Measurements from ENCODE around the gene CAPNS1. TPM values are rescaled to one million over a fixed set of nuclear protein-coding genes. Genes with fewer than 3 reads are reported as not detected.

Gene CAPNS1
- total and polyA plus RNA-seq, 8 donors, result 124 to 273 (median 224) TPM

GRCh38 chr19:36093687-36094086 lies 46.2 kb upstream of the CAPNS1 start:
- intact Hi-C loops (cut with DNase I), result no loop called here
- Histone ChIP-seq H3K4me3 (no peak overlapping the region), H3K36me3 (no peaks in the 10 kb centered on the region), H3K27me3 (no peaks in the 10 kb centered on the region), H3K9me3 (no peaks in the 10 kb centered on the region), H3K4me1 (no peaks in the 10 kb centered on the region), H3K27ac (no peak overlapping the region)
- 76 to 88% methylated on average over 6 of the region's 6 CpGs for WGBS, 2 donors
- ATAC-seq, result no peak
- TF ChIP-seq, protein P1, sequence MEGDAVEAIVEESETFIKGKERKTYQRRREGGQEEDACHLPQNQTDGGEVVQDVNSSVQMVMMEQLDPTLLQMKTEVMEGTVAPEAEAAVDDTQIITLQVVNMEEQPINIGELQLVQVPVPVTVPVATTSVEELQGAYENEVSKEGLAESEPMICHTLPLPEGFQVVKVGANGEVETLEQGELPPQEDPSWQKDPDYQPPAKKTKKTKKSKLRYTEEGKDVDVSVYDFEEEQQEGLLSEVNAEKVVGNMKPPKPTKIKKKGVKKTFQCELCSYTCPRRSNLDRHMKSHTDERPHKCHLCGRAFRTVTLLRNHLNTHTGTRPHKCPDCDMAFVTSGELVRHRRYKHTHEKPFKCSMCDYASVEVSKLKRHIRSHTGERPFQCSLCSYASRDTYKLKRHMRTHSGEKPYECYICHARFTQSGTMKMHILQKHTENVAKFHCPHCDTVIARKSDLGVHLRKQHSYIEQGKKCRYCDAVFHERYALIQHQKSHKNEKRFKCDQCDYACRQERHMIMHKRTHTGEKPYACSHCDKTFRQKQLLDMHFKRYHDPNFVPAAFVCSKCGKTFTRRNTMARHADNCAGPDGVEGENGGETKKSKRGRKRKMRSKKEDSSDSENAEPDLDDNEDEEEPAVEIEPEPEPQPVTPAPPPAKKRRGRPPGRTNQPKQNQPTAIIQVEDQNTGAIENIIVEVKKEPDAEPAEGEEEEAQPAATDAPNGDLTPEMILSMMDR (IDR thresholded peaks at IDR 0.05), result no peak
- no peak for FAIRE-seq
- DNase-seq, result no peak

DNA sequence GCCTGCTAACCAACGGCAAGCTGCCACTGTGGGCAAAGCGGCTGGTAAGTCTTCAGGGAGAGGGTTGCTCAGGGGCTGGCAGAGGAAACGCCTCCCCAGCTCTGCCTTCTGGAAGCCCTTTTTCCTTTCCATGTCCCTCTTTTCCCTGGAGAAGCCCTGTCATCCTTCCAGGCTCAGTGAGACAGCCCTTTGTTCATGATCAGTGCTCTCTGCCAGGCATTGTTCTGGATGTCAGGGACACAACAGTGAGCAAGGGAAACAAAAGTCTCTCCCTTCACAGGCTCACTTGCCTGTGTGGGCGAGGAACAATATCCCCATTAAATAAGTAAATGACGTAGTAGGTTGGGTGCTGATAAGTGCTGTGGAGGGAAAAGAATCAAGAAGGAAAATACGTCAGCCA lies 42.8 kb upstream of the CAPNS1 start:
- no peak for ATAC-seq
- H3K27me3 ChIP-seq, result no peaks in the 10 kb centered on the region
- H3K4me3 ChIP-seq, result no peak overlapping the region
- DNase-seq, result no peak
- no peaks in the 10 kb centered on the region for H3K9me3 ChIP-seq
- no peaks in the 10 kb centered on the region for H3K36me3 ChIP-seq
- intact Hi-C loops (cut with DNase I), result no loop called here
- H3K4me1 ChIP-seq, result no peaks in the 10 kb centered on the region
- no peak for FAIRE-seq
- WGBS, 2 donors, result 92 to 95% methylated on average over 6 of the region's 6 CpGs
- no peak overlapping the region for H3K27ac ChIP-seq
- TF ChIP-seq, protein P1 (IDR thresholded peaks at IDR 0.05), result no peak

GRCh38 chr19:36099166-36099785 lies 40.6 kb upstream of the CAPNS1 start:
- no peak for DNase-seq
- Histone ChIP-seq H3K4me1 (no peaks in the 10 kb centered on the region), H3K9me3 (no peaks in the 10 kb centered on the region), H3K27ac (no peak overlapping the region), H3K4me3 (no peak overlapping the region), H3K36me3 (no peaks in the 10 kb centered on the region), H3K27me3 (no peaks in the 10 kb centered on the region)
- FAIRE-seq, result no peak
- 85 to 89% methylated on average over 18 to 19 of the region's 19 CpGs for WGBS, 2 donors
- ATAC-seq, result no peak
- intact Hi-C loops (cut with DNase I), result no loop called here
- TF ChIP-seq, protein P1 (IDR thresholded peaks at IDR 0.05), result no peak

- Histone ChIP-seq H3K4me1 (no peaks in the 10 kb centered on the region), H3K27ac (no peak overlapping the region), H3K9me3 (no peaks in the 10 kb centered on the region), H3K4me3 (no peak overlapping the region), H3K27me3 (no peaks in the 10 kb centered on the region), H3K36me3 (no peaks in the 10 kb centered on the region)
- TF ChIP-seq, protein P1 (IDR thresholded peaks at IDR 0.05), result no peak
- DNase-seq (no peak), ATAC-seq (no peak), FAIRE-seq (no peak)
- intact Hi-C loops (cut with DNase I), result no loop called here
- WGBS, 2 donors, result 84 to 88% methylated on average over 5 of the region's 5 CpGs
Observed at GRCh38 chr19:36100476-36100875, 39.4 kb upstream of the CAPNS1 start.

DNA sequence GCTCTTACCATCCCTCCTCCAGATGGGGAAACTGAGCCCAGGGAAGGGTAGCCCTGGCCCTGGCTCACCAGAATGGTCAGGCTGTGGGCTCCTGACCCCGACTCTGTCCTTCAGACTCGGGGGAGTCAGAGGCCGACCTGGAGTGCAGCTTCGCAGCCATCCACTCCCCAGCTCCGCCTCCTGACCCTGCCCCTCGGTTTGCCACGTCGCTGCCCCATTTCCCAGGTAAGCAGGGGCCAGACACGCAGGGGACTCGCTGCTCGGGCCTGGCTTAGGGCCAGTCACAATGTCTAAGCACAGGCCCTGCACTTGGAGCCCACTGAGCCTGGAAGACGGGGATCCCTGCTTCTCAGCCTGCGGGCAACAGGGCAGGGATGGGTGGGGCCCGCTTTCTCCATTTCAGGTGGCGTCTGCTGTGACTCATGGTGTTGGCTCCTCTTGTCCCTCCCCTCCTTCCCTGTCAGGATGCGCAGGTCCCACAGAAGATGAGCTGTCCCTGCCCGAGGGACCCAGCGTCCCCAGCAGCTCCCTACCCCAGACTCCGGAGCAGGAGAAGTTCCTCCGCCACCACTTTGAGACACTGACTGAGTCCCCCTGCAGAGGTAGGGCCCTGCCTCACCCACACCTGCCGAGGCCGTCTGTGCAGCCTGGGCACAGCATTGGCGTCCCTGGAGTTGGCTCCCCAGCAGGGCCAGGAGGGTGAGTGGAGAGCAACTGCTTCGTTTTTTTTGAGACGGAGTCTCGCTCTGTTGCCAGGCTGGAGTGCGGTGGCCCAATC lies 38.1 kb upstream of the CAPNS1 start:
- ATAC-seq (no peak), DNase-seq (no peak), FAIRE-seq (no peak)
- no peak overlapping the region for H3K4me3 ChIP-seq
- 86 to 89% methylated on average over 27 of the region's 27 CpGs for WGBS, 2 donors
- intact Hi-C loops (cut with DNase I), result no loop called here
- H3K27ac ChIP-seq, result no peak overlapping the region
- TF ChIP-seq, protein P1 (IDR thresholded peaks at IDR 0.05), result no peak
- H3K4me1 ChIP-seq, result no peaks in the 10 kb centered on the region
- H3K27me3 ChIP-seq, result no peaks in the 10 kb centered on the region
- H3K36me3 ChIP-seq, result no peaks in the 10 kb centered on the region
- H3K9me3 ChIP-seq, result no peaks in the 10 kb centered on the region
